ENCODE data around the gene CEP162. TPM values are rescaled to one million over a fixed set of nuclear protein-coding genes. Genes with fewer than 3 reads are reported as not detected.
"Not testable (repeated sequence)": the region's sequence is repeated elsewhere in the genome, so short reads cannot be mapped to it uniquely, and the experiment has no call there.

Gene CEP162
- total RNA-seq, 1 experiment from 2014 or later, result 2.3 TPM

GRCh38 chr6:84227044-84227433 is 404 bp downstream of the CEP162 start:
- Histone ChIP-seq H3K27me3 (ENCODE audit: low read length) (peaks cover 14% of the 10 kb centered on the region; the same call in 1 of the 2 replicates), H3F3A (ENCODE audit: low read length, unreplicated experiment) (no peaks in the 10 kb centered on the region), H3K36me3 (ENCODE audit: low read depth, low read length) (no peaks in the 10 kb centered on the region), H3K4me3 (ENCODE audit: low read length) (peak overlapping the region; percentile 90), H2AFZ (ENCODE audit: low read length) (peak overlapping the region; percentile 100), H3K4me2 (ENCODE audit: low read length) (peak overlapping the region; percentile 90), H3K9me3 (ENCODE audit: low read length) (no peaks in the 10 kb centered on the region), H3K9ac (ENCODE audit: low read length) (peak overlapping the region; percentile 55), H3K9me2 (replicated peaks; ENCODE audit: low read length) (no peaks in the 10 kb centered on the region), H4K20me1 (ENCODE audit: low read length) (no peaks in the 10 kb centered on the region), H3K27ac (ENCODE audit: low read length) (no peak overlapping the region), H3K4me1 (ENCODE audit: insufficient read depth, low read length) (no peaks in the 10 kb centered on the region), H3K79me2 (ENCODE audit: low read length) (no peaks in the 10 kb centered on the region)
- ATAC-seq (peak; percentile 18), DNase-seq (no peak)
- BruUV-seq (replicated peaks), result TSS peak; percentile 60
- ChIA-PET CTCF (no interaction called here), POLR2A (ENCODE audit: unreplicated experiment) (no interaction called here)
- TF ChIP-seq CTCF (conservative IDR thresholded peaks at IDR 0.05; ENCODE audit: low read depth, low read length) (no peak), EZH2phosphoT487 (IDR thresholded peaks at IDR 0.05; ENCODE audit: borderline replicate concordance, low read length) (no peak), EZH2 (IDR thresholded peaks at IDR 0.05; ENCODE audit: low read length, unreplicated experiment) (no peak)
- intact Hi-C loops (cut with micrococcal nuclease), result no loop called here

GRCh38 chr6:84224251-84224650 is 3.2 kb downstream of the CEP162 start:
- BruUV-seq (replicated peaks), result no TSS peak
- no peaks in the 10 kb centered on the region for H3K9me2 ChIP-seq (replicated peaks; ENCODE audit: low read length)
- H3K79me2 ChIP-seq (ENCODE audit: low read length), result no peaks in the 10 kb centered on the region
- H3K4me2 ChIP-seq (ENCODE audit: low read length), result no peak overlapping the region
- no peaks in the 10 kb centered on the region for H3K27me3 ChIP-seq (ENCODE audit: low read length)
- no peak overlapping the region for H2AFZ ChIP-seq (ENCODE audit: low read length)
- no peaks in the 10 kb centered on the region for H3K9me3 ChIP-seq (ENCODE audit: low read length)
- H3K9ac ChIP-seq (ENCODE audit: low read length), result no peak overlapping the region
- no peaks in the 10 kb centered on the region for H3K4me1 ChIP-seq (ENCODE audit: insufficient read depth, low read length)
- CTCF ChIA-PET, result no interaction called here
- H3K36me3 ChIP-seq (ENCODE audit: low read depth, low read length), result no peaks in the 10 kb centered on the region
- no peak overlapping the region for H3K27ac ChIP-seq (ENCODE audit: low read length)
- intact Hi-C loops (cut with micrococcal nuclease), result no loop called here
- TF ChIP-seq EZH2 (IDR thresholded peaks at IDR 0.05; ENCODE audit: low read length, unreplicated experiment) (no peak), EZH2phosphoT487 (IDR thresholded peaks at IDR 0.05; ENCODE audit: borderline replicate concordance, low read length) (no peak), CTCF (conservative IDR thresholded peaks at IDR 0.05; ENCODE audit: low read depth, low read length) (no peak)
- H3K4me3 ChIP-seq (ENCODE audit: low read length), result no peak overlapping the region
- H4K20me1 ChIP-seq (ENCODE audit: low read length), result no peaks in the 10 kb centered on the region
- POLR2A ChIA-PET (ENCODE audit: unreplicated experiment), result no interaction called here
- ATAC-seq (no peak), DNase-seq (no peak)
- H3F3A ChIP-seq (ENCODE audit: low read length, unreplicated experiment), result no peaks in the 10 kb centered on the region

- H3K9me3 ChIP-seq (ENCODE audit: low read length); BruUV-seq (replicated peaks); H3K4me3 ChIP-seq (ENCODE audit: low read length); H3K36me3 ChIP-seq (ENCODE audit: low read depth, low read length); CTCF ChIA-PET; POLR2A ChIA-PET (ENCODE audit: unreplicated experiment); H3K4me1 ChIP-seq (ENCODE audit: insufficient read depth, low read length); H3K9me2 ChIP-seq (replicated peaks; ENCODE audit: low read length); H3K27ac ChIP-seq (ENCODE audit: low read length); H3K79me2 ChIP-seq (ENCODE audit: low read length); H3F3A ChIP-seq (ENCODE audit: low read length, unreplicated experiment); H2AFZ ChIP-seq (ENCODE audit: low read length); intact Hi-C loops (cut with micrococcal nuclease); H3K9ac ChIP-seq (ENCODE audit: low read length); ATAC-seq; H3K4me2 ChIP-seq (ENCODE audit: low read length); H3K27me3 ChIP-seq (ENCODE audit: low read length); DNase-seq; H4K20me1 ChIP-seq (ENCODE audit: low read length): not testable (repeated sequence)
These were observed 3.8 kb downstream of the CEP162 start for GRCh38 chr6:84223608-84224007.

Measured in PC-3 (cell line).